Astrocyte (in vitro differentiated cells and primary cell): Measurements from ENCODE around the gene CSH2.
"Not testable (repeated sequence)": the region's sequence is repeated elsewhere in the genome, so short reads cannot be mapped to it uniquely, and the experiment has no call there.

Experiments
- CTCF ChIP-seq: IDR thresholded peaks from 2 replicates; pipeline ENCODE4 v1.5.1; 2011; ENCODE audit warnings: low read depth, mild to moderate bottlenecking, inconsistent platforms, low read length, moderate library complexity; ENCODE audit not compliant: insufficient read depth
- EZH2 ChIP-seq: IDR thresholded peaks from 2 replicates; pipeline ENCODE4 v1.6.1; 2012; ENCODE audit warnings: mild to moderate bottlenecking, low read length, inconsistent platforms; ENCODE audit not compliant: insufficient read depth

- TF ChIP-seq CTCF, EZH2: not testable (repeated sequence)
These were observed 42.3 kb upstream of the CSH2 start for GRCh38 chr17:63915753-63916152.
